Breast epithelium (tissue), 3 donors: ENCODE measurements around the gene TAS1R3.

ENCODE experiments used
- CTCF ChIP-seq, 3 donors: fragments of 450-650 bp; IDR thresholded peaks; one replicate each; pipeline ENCODE4 v1.5.1; 2016 to 2017; ENCODE audit warnings: antibody characterized with exemption in 3 of 3, mild to moderate bottlenecking in 3 of 3, moderate library complexity in 3 of 3
- POLR2A ChIP-seq: fragments of 450-650 bp; IDR thresholded peaks from one replicate; pipeline ENCODE4 v1.6.1; 2016; ENCODE audit warnings: antibody characterized with exemption, mild to moderate bottlenecking, moderate library complexity
- POLR2AphosphoS5 ChIP-seq, 3 donors: sonication (generic); formaldehyde crosslinking; IDR thresholded peaks; one replicate each; pipeline ENCODE4 v1.6.1; 2017; ENCODE audit warnings: antibody characterized with exemption in 3 of 3

- no peak for TF ChIP-seq CTCF (IDR thresholded peaks at IDR 0.05)
- no peak for TF ChIP-seq POLR2A
- TF ChIP-seq POLR2AphosphoS5 (IDR thresholded peaks at IDR 0.05): no peak
Observed at GRCh38 chr1:1284221-1285101, 46.6 kb upstream of the TAS1R3 start.
